ENCODE data around the gene RBM47. TPM values are rescaled to one million over a fixed set of nuclear protein-coding genes. Genes with fewer than 3 reads are reported as not detected.

Gene RBM47
- total and polyA plus RNA-seq, 2 of the 4 experiments (the other 2 are of a cell fraction) = 0.44 to 1.1 TPM

DNA sequence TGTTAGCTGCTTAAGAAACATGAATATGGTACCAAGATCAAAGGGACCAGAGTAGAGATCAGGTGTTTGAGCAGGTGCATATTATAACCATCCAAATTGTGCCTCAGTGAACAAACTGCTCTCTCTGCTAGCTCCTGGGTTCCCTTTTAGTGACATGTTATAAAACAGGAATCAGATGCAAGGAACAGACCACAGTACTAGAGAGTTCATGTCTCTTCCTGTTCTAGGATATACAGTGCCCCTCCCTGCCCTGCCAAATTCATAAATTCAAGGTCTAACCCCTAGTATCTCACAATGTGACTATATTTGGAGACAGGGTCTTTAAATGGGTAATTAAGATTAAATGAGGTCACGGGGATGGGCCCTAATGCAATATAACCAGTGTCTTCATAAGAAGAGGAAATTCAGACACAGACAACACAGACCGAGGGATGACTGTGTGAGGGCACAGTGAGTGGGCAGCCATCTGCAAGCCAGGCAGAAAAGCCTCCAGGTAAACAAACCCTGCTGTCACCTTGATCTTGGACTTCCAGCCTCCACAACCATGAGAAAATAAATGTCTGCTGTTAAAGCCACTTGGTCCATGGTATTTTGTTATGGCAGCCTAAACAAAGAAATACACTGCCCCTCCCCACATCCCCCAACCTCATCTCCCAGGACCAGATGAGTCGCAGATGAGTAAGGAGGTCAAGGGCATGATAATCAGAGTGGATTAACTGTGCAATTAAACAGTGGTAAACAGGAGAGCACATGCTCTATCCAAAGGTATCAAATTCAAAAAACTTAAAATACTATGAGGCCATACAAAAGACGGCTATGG is 82.5 kb downstream of the RBM47 start:
- Histone ChIP-seq H3K9me3 (ENCODE audit: control insufficient read depth, insufficient read depth, low read length) (no peaks in the 10 kb centered on the region), H4K5ac (ENCODE audit: low read depth, low read length) (no peak overlapping the region), H2AK9ac (replicated peaks; ENCODE audit: low read depth, low read length, poor library complexity) (no peak overlapping the region), H2AK5ac (ENCODE audit: low read depth, low read length) (no peak overlapping the region), H4K8ac (ENCODE audit: low read depth in 2 of 2, low read length in 2 of 2) (no peak overlapping the region), H3K9ac (ENCODE audit: low read depth, low read length) (no peak overlapping the region), H3K79me1 (ENCODE audit: low read depth in 1 of 2, low read length in 2 of 2) (no peaks in the 10 kb centered on the region), H3K23ac (ENCODE audit: low read depth, low read length) (no peak overlapping the region), H3K4me2 (ENCODE audit: low read depth, low read length) (no peak overlapping the region), H3K56ac (ENCODE audit: extremely low read depth, insufficient read depth, low read length) (no peak overlapping the region), H2BK15ac (ENCODE audit: low read depth, low read length) (no peak overlapping the region), H3K18ac (ENCODE audit: low read depth, low read length) (no peak overlapping the region), H3K4me1 (ENCODE audit: control insufficient read depth, insufficient read depth, low read length) (0 out of 2 replicates have a peak, but pooled peaks cover 5% of the 10 kb centered on the region), H2BK120ac (ENCODE audit: low read depth, low read length) (no peak overlapping the region), H2AFZ (replicated peaks; ENCODE audit: low read length, poor library complexity) (no peak overlapping the region), H3K4me3 (ENCODE audit: insufficient read depth, low read depth, low read length) (no peak overlapping the region), H4K20me1 (ENCODE audit: insufficient read depth, low read length) (no peaks in the 10 kb centered on the region), H4K91ac (ENCODE audit: insufficient read depth, low read depth, low read length) (no peak overlapping the region), H3K4ac (ENCODE audit: low read depth, low read length) (no peak overlapping the region), H3K36me3 (ENCODE audit: control insufficient read depth, insufficient read depth, low read length) (no peaks in the 10 kb centered on the region), H3K27ac (ENCODE audit: insufficient read depth, low read length) (no peak overlapping the region), H3K14ac (replicated peaks; ENCODE audit: low read depth, low read length) (no peak overlapping the region), H3K9me1 (ENCODE audit: insufficient read depth, low read length) (peaks cover 7% of the 10 kb centered on the region; the same call in 1 of the 2 replicates), H2BK20ac (ENCODE audit: low read depth, low read length) (no peak overlapping the region), H3K27me3 (ENCODE audit: control insufficient read depth, insufficient read depth, low read length) (no peaks in the 10 kb centered on the region), H2BK5ac (ENCODE audit: low read depth, low read length, poor library complexity, severe bottlenecking) (no peak overlapping the region)
- intact Hi-C loops (cut with micrococcal nuclease) (loop anchor here (2.0 kb wide), 1 partner anchor 16 kb away; no protein-coding TSS in a partner anchor), in situ Hi-C loops (cut with MboI; ENCODE audit: low sequenced_read_pairs) (no loop called here), dilution Hi-C loops (cut with HindIII; ENCODE audit: low sequenced_read_pairs, unreplicated experiment) (no loop called here)
- no peak for DNase-seq
- no peak for TF ChIP-seq SMC3 (IDR thresholded peaks at IDR 0.05; ENCODE audit: low read depth, low read length)
- ChIA-PET POLR2A (ENCODE audit: unreplicated experiment) (no interaction called here), CTCF (no interaction called here)
- no peak for ATAC-seq (ENCODE audit: low read depth)
- WGBS, 2 experiments (ENCODE audit: extremely low coverage in 2 of 2, insufficient read length in 1 of 2) = no CpG with 5 or more reads among the region's 4 CpGs
- no TSS peak for BruUV-seq (replicated peaks)
